Calu3 (cell line): ENCODE results near the gene BGLAP. TPM values are rescaled to one million over a fixed set of nuclear protein-coding genes. Genes with fewer than 3 reads are reported as not detected.
"Not testable (repeated sequence)": the region's sequence is repeated elsewhere in the genome, so short reads cannot be mapped to it uniquely, and the experiment has no call there.

Experiments
- BruUV-seq: library from RNA; stranded (reverse); fragments of 400-500 nt; replicated peaks from 2 replicates; lab custom pipeline; 2021; lab: Mats Ljungman, UMichigan
- CTCF ChIA-PET: fragments of 300-600 bp; sonication (Branson Sonifier 250); formaldehyde crosslinking; loops from one replicate; lab custom pipeline; 2022; ENCODE audit warnings: antibody characterized with exemption; lab: Charles Lee
- DNase-seq: peaks from one replicate; pipeline ENCODE4 v3.0.0; 2022
- H3K27ac Mint-ChIP-seq: one replicate; pipeline ENCODE4 v1.8.0; 2022; ENCODE audit warnings: mixed read lengths; ENCODE audit not compliant: unreplicated experiment
- H3K27me3 Mint-ChIP-seq: one replicate; pipeline ENCODE4 v1.8.0; 2022; ENCODE audit warnings: mixed read lengths; ENCODE audit not compliant: unreplicated experiment
- H3K36me3 Mint-ChIP-seq: one replicate; pipeline ENCODE4 v1.8.0; 2022; ENCODE audit warnings: mild to moderate bottlenecking, moderate library complexity, mixed read lengths; ENCODE audit not compliant: insufficient read depth, unreplicated experiment
- H3K4me1 Mint-ChIP-seq: one replicate; pipeline ENCODE4 v1.8.0; 2022; ENCODE audit warnings: mild to moderate bottlenecking, low read depth, mixed read lengths; ENCODE audit not compliant: unreplicated experiment
- H3K4me3 Mint-ChIP-seq: one replicate; pipeline ENCODE4 v1.8.0; 2022; ENCODE audit warnings: mild to moderate bottlenecking, low read depth, moderate library complexity, mixed read lengths; ENCODE audit not compliant: unreplicated experiment
- H3K9me3 Mint-ChIP-seq: one replicate; pipeline ENCODE4 v1.8.0; 2022; ENCODE audit warnings: low read depth, mixed read lengths; ENCODE audit not compliant: unreplicated experiment
- CTCF ChIP-seq: fragments of 200-600 bp; IDR thresholded peaks from one replicate; pipeline ENCODE4 v1.8.0; 2022; ENCODE audit warnings: antibody characterized with exemption; ENCODE audit not compliant: unreplicated experiment
- intact Hi-C: fragments of 100-400 bp; cut with micrococcal nuclease; formaldehyde crosslinking; loops from one replicate; pipeline ENCODE4 v1.10.0; 2022; ENCODE audit not compliant: unreplicated experiment
- total RNA-seq: library from RNA; stranded (reverse); gene quantifications from 2 replicates; pipeline ENCODE4 v1.2.3, GENCODE V29; 2022

BGLAP gene
- total RNA-seq, 1 experiment from 2014 or later = 2.6 TPM

- intact Hi-C loops = no loop called here
- Mint-ChIP-seq H3K27me3 (no peaks in the 10 kb centered on the region), H3K4me1 (peaks cover 26% of the 10 kb centered on the region), H3K9me3 (no peaks in the 10 kb centered on the region), H3K27ac (peak within 1 kb of the TSS; percentile 93), H3K36me3 (peaks cover 24% of the 10 kb centered on the region), H3K4me3 (peak within 1 kb of the TSS; percentile 90)
- TSS peak; percentile 73 for BruUV-seq
- CTCF ChIA-PET = interaction anchor here (0.7 to 2.9 kb wide), 11 partner anchors 12 to 116 kb away, joined by 3 to 33 read pairs (median 4); partner anchors contain the start of gene SLC25A44
- DNase-seq = peak; percentile 98
- TF ChIP-seq CTCF = no peak
Measured at GRCh38 chr1:156212833-156213643, 28.9 kb upstream of the BGLAP start, which contains the start of gene PMF1. TSS of gene PMF1 (plus strand) at chr1:156213007. CDS start at chr1:156213016, 9 bp downstream.

GRCh38 chr1:156213644-156213966, 28.4 kb upstream of the BGLAP start:
- no peak for DNase-seq
- CTCF ChIA-PET = interaction anchor here (0.7 to 2.9 kb wide), 7 partner anchors 12 to 357 kb away, joined by 3 to 33 read pairs (median 4); partner anchors contain the start of gene SLC25A44
- no peaks in the 10 kb centered on the region for H3K9me3 Mint-ChIP-seq
- H3K36me3 Mint-ChIP-seq = peaks cover 18% of the 10 kb centered on the region
- TF ChIP-seq CTCF = no peak
- no peaks in the 10 kb centered on the region for H3K27me3 Mint-ChIP-seq
- intact Hi-C loops = no loop called here
- BruUV-seq = no TSS peak
- peaks cover 20% of the 10 kb centered on the region for H3K4me1 Mint-ChIP-seq
- H3K4me3 Mint-ChIP-seq = peak overlapping the region; percentile 90
- H3K27ac Mint-ChIP-seq = peak overlapping the region; percentile 93

GRCh38 chr1:156214024-156214748, 27.8 kb upstream of the BGLAP start:
- H3K9me3 Mint-ChIP-seq = no peaks in the 10 kb centered on the region
- peaks cover 18% of the 10 kb centered on the region for H3K36me3 Mint-ChIP-seq
- no peaks in the 10 kb centered on the region for H3K27me3 Mint-ChIP-seq
- H3K4me3 Mint-ChIP-seq = peak overlapping the region; percentile 90
- peak overlapping the region; percentile 86 for H3K27ac Mint-ChIP-seq
- peak; percentile 48 for DNase-seq
- no TSS peak for BruUV-seq
- intact Hi-C loops = no loop called here
- CTCF ChIA-PET = interaction anchor here (0.6 to 2.9 kb wide), 8 partner anchors 10 to 358 kb away, joined by 3 to 33 read pairs (median 4); partner anchors contain the start of gene SLC25A44
- TF ChIP-seq CTCF = no peak
- peaks cover 14% of the 10 kb centered on the region for H3K4me1 Mint-ChIP-seq

GRCh38 chr1:156216361-156217086, 25.5 kb upstream of the BGLAP start:
- H3K27ac Mint-ChIP-seq, DNase-seq, intact Hi-C loops, H3K4me3 Mint-ChIP-seq, CTCF ChIA-PET, H3K4me1 Mint-ChIP-seq, BruUV-seq, H3K27me3 Mint-ChIP-seq, H3K9me3 Mint-ChIP-seq: not testable (repeated sequence)
- H3K36me3 Mint-ChIP-seq = peaks cover 18% of the 10 kb centered on the region
